Measurements from ENCODE around the gene NELFCD.
"Not testable (repeated sequence)": the region's sequence is repeated elsewhere in the genome, so short reads cannot be mapped to it uniquely, and the experiment has no call there.

Gene NELFCD

DNA sequence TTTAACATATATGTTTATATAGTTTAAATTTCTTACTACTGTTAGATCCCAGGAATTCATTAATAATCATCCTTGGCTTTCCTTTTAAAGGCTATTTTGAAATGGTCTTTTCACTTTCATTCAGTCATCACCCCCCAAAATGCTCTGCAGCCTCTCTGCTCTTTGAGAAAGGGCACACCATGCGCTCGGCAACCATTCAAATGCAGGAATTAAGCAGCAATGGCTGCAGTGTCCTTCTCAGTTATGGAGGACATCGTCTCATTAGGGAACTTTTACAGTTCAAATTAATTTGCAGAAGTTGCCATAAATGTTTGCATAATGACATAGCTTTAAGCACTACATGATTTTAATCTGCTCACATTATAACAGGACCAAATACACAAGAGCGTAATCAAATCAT, 44.5 kb downstream of the NELFCD start:
- no peak for DNase-seq (ENCODE audit: low spot score)

DNA sequence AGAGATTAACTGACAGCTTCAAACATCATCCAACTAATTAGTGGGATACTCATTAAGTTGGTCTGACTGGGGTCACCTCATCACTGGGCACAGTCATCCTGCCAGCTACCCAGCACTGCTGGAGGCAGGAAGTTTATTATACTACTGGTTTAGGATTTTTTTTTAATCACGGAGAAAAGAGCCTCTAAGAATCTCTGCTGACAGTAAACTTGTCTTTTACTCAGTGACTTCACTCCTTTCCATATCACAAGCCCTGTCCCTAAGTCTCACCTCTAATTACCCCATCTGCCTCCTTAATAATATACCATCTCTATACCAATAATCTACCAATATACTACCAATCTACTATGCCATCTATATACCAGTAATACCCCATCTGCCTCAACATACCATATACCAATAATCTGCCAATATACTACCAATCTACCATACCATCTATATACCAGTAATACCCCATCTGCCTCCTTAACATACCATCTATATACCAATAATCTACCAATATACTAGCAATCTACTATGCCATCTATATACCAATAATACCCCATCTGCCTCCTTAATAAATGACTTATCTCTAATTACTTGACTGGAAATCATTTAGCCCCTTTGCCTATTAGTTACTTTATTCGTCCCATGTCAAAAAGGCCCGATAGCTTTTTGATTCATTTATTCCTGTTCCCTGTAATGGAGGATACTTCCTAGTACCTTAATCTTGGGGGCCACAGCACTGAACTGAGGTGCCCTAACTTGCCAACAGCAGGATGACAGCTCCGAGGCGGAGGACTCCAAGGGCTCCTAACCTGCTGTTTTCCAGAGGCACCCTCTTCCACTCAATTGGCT, 46.1 kb downstream of the NELFCD start:
- no peak for DNase-seq (ENCODE audit: low spot score)

DNA sequence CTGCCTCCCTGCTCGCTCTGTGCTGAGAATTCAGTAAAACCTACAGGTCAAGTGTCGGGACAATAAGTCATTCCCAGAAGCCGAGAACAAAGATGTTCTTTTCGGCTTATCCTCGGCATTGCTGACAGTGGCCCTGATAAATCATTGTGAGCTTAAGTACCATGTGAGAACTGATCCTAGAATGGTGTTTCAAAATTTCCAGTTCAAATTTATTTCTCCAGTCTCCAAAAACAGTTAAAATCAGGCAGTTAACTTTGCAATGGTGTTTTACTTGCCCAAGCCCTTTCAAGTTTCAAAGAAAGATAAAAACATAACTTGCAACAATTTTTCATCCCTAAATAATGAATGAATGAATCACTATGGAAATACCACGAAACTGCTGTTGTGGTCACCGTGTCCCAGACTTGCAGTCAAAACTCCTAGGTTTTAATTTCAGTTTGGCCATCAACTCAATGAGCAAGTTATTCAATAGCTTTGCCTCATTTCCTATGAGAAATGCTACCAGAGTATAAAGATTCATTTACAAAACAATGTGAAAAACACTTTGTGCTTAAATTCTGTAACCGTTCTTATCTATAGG, 46.8 kb downstream of the NELFCD start:
- no peak for DNase-seq (ENCODE audit: low spot score)

DNA sequence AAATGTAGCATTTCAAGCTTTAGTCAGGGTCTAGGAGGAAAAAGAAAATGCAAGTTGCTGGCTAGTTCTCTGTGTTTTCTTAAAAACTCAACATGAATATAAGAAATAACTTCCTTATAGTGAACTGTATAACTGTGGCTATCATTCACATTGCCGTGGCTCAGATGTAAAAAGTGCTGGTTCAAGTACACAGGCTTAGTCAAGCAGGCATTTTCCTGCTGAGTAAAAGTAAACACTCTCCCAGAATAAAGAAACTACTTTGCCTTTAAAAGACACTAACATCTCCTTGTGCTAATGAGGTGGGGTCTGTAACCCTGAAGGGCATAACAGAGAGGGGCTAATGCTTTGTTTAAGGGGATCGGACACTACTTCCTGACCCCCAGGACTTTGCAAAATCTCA, 47.8 kb downstream of the NELFCD start:
- no peak for DNase-seq (ENCODE audit: low spot score)

DNA sequence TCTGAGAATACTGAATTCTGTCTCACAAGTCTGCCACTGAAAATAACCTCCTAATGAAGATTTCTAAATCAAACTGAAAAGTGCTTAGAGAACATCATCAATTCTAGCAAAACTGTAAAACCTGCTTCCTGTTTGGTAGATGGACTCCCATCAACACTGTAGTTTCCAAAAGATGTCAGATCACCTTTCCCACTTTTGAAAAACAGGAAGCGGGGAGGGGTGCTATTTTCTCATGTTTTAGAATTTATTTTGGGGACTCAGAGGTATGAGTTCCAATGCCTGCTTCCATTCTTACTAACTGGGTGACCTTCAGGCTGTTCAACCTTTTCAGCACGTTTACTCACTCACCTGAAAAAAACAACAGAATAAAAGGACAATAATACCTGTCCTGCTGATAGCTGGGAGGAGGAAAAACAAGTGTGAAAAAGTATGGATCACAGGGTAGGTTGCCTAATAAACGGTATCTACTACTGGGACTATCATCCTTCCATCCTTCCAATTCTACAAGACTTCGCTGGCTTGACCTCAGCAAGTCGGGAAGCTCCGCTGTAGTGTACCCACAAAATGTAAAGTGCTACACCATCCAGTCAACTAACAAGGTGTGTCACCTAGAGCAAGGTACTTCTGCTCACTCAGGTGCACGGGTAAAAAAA, 50.0 kb downstream of the NELFCD start:
- DNase-seq (ENCODE audit: low spot score): no peak

DNA sequence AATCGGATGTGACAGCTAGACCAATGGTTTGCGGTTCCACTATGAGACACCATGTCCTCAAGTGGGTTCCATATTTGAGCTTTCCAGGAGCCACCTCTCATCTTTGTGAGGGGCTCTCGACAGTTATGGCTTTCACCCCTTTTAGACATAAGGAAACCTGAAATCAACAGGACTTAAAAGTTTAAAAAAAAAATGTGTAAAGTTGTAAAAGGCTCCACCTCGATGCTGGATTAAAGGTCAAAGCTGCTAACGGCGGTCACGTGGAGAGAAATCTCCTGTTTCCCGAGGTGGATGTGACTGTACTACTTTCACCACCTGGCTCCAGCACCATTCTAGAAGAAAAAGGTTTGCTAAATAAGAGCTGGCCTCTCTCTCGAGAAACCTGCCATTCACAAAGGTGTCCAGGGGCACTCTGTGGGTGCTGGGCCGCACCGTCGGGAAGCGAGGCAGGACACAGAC, 50.5 kb downstream of the NELFCD start:
- no peak for DNase-seq (ENCODE audit: low spot score)

DNA sequence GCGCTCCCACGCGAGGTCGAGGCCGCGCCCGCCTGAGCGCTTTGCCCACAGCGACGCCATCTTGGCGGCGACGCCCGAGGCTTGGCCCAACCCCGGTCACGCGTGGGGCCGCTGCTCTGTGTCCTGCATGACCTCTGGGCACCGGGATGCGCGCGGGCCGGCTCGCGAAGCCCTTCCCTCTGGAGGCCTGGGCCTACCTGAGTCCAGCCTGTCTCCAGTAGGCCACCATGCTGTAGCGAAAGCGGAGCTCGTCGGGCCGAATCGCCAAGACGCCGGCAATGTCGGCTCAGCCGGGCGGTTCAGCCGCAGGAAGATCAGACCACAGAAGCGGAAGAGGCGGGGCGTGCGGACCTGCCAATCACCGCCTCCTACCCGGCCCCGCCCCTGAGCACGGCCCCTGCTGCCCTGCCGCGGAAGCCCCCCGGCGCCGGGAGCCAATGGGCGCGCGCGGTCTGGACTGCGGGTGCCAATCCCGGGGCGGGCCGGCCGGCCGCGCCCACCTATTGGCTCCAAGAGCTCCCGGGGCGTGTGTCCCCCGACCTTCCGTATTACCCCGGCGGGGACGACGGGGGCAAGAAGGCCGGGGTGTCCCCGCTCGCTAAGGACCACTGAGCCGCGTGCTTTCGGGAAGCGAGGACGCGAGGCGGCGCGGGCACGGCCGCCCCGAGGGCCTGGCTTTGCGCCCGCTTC, 51.1 kb downstream of the NELFCD start, which contains the start of gene ATP5F1E:
ATP5F1E (minus strand) TSS at position 313 of the 690 bp plus-strand sequence; CDS start at position 229, 84 bp downstream.
- peak; percentile 97 for DNase-seq (ENCODE audit: low spot score)

DNA sequence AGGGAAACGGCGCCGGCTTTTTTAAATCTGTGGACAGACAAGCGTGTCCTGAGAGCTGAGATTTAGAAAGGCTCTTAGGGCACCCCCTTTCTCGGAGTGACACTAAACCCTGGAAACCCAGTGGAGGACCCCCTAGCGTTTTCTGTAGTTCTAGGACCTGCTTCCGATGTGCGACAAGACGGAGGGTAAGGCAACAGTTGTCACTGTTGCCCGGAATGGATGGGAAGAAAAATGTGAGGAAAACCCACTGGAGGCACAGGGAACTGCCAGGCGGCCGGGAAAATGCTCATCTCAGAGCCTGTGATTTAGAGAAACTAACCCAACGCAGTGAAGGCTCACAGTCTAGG, 51.6 kb downstream of the NELFCD start:
- DNase-seq (ENCODE audit: low spot score): no peak

DNA sequence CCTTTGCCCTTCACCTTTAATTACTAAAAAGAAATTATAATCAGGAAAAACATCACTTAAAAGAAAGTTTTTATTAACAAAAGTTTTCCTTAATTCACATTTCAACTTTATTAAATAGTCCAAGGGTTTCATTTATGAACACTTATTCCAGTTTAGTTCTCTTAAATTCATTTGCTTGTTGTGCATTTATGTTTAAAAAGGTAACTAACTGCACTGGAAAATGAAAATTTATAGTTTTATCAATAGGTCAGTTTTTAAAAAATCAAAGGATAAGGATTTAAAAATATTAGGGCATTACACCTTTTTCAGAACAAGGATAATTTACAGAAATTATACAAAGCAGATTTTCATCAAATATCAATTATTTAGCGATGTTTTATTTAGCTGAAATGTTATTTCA, 52.0 kb downstream of the NELFCD start:
- DNase-seq (ENCODE audit: low spot score): no peak

DNA sequence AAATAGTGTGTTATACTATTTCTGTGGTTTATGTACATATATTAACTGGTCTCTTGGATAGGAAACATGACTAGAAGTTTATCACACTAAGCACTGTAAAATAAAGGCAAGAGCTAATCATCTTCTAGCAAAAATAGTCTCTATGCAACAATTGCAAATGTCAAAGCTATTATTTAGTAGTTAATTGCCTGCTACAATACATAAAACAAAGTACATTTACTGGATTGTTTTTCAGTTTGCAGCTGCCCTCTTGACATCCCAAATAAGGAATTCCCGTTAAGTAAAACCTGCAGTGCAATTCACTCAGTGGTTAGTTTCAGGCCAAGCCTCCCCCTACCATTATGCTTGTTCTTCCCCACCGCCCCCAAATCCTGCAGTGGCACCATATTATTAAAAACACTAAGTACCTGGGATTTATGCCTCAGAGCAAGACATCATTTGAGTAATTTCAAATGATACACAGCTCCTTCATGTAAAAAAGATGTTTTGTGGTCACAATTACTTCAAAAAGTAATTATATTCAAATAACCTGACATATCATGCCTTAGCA, 52.6 kb downstream of the NELFCD start:
- DNase-seq (ENCODE audit: low spot score): no peak

DNA sequence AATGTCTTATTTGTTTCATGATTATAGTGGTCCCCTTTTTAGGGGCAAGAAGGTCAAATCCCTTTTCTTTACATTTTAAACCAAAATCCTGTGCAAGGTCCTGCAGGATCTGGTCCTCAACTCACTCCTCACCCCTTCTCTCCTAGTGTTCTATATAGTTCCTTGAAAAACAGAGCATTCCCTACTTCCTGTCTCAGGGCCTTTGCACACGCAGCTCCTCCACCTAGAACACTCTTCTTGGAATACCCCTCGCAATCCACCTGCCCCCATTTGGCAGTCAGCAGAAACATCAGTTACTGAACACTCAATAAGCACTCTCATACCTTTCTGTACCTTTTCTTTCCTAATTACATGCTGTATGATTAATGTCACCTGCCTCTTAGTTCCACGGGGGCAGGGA, 54.3 kb downstream of the NELFCD start:
- DNase-seq (ENCODE audit: low spot score): no peak

DNA sequence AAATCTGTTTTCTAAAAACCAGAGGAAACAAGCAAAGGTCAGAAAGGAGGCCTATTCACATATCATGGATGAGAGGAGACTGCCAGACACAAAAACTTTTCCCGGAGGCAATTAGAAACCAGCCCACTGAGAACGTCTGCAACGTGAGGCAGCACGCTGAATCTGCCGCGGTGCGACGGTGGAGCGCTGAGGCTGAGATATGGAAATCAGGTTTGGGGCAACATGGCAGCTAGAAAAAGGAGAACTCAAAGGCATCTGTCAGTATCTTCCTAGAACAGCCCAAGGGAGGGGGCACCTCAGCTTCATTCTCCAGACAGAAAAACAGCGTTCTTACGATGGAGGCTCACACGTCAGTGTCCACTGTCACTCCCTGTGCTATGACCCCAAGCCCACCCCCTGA, 56.3 kb downstream of the NELFCD start:
- DNase-seq (ENCODE audit: low spot score): no peak

DNA sequence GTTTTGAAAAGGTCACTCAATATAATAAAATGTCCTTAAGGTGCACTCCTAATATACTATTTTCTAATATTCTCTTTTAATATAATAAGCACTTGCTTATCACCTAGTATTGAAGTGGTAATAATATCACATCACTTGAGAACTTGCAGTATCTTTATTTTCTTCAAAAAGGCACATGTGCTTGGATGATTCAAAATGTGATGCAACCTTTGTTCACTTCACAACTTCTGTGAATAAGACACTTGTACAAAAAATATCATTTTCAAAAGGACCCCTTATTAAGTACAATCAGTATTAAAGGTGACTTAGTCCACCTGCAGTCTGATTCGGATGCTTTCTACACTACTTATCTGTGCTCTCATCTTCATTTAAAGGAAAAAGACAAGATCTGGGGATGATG, 58.2 kb downstream of the NELFCD start:
- no peak for DNase-seq (ENCODE audit: low spot score)

DNA sequence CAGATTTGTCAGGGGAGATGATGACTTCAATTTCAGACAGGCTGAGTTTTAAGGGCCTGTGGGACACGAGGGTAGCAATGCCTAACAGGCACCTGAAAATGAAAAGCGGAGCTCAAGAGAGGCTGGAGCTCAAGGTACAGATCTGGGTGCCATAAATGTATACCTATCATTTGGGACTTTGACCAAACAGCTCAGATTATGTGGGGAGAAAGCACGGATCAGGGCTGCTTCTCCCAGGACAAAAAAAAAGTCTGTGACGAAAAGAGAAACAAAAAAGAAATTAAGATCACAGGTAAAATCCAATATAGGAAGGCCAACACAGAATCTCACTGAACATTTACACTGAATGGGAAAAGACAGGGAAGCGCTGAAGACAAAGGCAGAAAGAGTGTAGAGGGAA, 59.6 kb downstream of the NELFCD start:
- no peak for DNase-seq (ENCODE audit: low spot score)

DNA sequence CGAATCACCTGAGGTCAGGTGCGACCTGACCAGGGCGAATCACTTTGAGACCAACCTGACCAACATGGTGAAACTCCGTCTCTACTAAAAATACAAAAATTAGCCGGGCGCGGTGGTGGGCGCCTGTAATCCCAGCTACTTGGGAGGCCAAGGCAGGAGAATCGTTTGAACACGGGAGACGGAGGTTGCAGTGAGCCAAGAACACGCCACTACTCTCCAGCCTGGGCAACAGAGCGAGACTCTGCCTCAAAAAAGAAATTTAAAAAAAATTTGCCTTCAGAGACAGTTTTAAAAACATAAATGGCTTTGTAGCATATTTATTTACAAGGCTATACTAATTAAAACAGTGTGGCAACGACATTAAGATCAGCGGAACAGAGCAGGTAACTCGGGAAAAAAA, 60.4 kb downstream of the NELFCD start:
- DNase-seq (ENCODE audit: low spot score): not testable (repeated sequence)

DNA sequence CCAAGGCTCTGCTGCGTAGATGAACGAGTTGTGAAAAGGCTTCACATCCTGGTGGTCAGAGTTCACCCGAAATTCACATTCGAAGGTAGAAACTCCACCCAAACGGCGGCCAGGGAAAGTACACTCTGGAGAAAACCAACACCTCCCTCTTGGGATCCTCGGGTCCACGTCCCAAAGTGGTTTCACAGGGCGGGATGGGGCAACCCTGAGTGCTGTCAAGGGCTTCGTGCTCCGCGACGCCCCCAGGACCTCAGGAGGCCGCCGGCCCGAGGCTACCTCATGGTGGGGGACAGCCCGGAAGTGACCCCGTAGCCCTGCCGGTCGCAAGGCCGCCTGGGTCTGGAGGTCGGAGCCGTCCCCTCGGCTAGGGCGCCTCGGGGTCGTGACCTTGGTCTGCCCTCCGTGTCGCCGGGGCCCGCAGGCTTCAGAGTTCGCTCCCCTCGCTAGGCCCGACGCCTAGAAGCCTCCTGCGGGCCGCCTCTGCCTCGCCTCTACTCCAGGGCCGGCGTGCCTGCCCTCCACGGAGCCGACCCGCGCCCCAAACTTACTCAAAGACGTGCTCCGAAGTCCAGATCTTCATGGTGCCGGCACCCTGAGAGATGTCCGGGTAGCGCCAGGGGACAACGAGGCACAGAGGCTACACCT, 61.2 kb downstream of the NELFCD start, which contains the start of gene PRELID3B:
PRELID3B (minus strand) TSS at position 636 of the 645 bp plus-strand sequence; CDS start at position 580, 56 bp downstream.
- DNase-seq (ENCODE audit: low spot score): no peak

DNA sequence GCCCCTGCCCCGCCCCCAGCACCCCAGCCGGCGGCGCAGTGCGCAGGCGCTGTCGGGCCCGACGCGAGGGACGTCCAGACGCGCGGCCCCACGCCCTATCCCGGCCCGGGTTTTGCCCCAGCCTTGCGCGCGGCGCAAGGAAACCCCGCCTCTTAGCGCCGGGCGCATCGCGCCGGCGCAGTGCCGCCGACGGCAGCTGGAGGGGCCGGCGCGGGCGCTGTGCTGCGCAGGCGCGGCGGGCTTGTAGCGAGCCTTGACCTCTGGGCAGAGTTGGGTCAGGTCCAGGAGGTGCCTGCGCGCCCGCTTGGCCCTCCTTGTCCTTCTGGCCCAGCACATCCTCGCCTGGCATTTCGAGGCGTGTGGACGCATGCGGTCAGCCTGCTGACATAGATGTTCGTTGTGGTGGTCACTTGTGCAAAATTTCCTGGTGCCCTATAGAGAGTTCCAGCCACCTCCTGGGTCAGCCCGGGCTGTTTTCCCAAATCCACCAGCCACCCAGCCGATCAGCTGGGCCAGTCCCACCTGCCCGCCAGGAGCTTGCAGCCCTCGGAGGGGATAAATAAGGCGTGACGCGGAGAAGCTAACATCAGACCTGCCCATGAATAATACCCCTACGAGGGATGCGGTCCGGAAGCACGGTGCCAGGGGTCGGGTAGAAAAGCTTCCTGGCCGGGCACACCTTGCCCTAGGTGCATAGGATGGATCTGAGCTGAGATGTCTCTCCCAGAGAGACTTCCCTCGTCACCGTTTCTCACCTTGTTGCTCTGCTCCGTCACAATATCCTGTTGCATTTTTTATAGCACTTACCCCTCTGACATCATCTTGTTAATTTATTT, 62.0 kb downstream of the NELFCD start:
- DNase-seq (ENCODE audit: low spot score): peak; percentile 95

DNA sequence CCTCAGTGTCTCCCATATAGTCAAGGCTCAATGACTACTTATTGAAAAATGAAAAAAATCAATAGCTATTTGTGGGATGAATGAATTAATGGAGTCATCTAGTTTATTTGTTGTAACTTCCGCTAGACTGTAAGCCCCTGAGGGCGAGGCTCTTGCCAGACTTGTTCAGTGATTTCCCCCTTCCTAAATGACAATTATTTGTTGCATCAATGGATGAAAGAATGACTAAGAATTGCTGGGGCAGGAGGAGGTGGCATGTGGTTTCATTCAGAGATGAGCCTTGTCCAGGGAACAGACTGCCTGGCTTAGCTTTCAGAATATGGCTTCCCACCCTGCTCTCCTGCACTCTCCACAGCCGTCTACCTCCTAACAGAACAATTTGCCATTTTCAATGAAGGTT, 62.6 kb downstream of the NELFCD start:
- DNase-seq (ENCODE audit: low spot score): no peak

DNA sequence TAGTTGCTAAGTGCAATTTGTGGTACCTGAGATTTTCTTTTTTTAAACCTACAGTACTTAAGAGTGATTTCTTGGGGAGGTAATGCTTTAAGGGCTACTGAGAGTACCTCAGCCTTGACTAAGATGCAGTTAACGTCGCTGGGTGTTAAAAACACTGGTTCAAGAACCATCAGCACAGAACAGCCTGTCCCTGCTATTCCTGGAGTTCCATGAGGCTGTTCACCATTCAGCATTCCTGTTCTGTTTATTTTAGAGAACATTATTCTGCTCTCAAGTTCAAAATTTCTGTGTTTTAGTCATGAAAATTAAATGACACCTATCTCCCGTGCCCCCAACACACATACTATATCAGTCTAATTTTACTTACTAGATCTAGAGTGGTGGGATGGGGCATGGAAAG, 63.2 kb downstream of the NELFCD start:
- DNase-seq (ENCODE audit: low spot score): no peak

All from putamen (tissue), 1 donor.